ENCODE measurements around the gene NUDT5. TPM values are rescaled to one million over a fixed set of nuclear protein-coding genes. Genes with fewer than 3 reads are reported as not detected.

NUDT5 gene
- total and polyA plus RNA-seq, 2 of the 8 experiments (the other 6 are each of a cell fraction or from before 2014, with no cell fraction given): 130 to 134 TPM

DNA sequence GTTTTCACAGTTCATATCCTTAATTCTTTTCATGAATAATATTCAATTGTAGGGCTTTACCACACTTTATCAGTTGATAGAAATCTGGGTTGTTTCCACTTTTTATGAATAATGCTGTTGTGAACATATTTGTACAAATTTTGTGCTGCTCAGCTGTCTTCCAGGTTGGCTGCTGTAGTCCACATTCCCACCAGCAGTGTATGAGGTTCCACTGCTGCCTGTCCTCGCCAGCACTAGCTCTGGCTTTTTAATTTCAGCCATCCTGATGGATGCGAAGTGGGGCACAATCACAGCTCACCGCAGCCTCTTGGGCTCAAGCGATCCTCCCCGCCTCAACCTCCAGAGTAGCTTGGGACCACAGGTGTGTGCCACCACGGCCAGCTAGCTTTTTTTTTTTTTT, 32.8 kb downstream of the NUDT5 start:
- no peak overlapping the region for H3K23ac ChIP-seq (ENCODE audit: insufficient read length)
- no peaks in the 10 kb centered on the region for H3K23me2 ChIP-seq (ENCODE audit: low read depth, low read length)
- DNase-seq (ENCODE audit: low read depth in 1 of 2, low spot score in 2 of 2) (no peak), FAIRE-seq (no peak)
- no peak overlapping the region for H3K9ac ChIP-seq (replicated peaks in 1 of 4; ENCODE audit: extremely low read depth in 1 of 4, low read depth in 3 of 4, low read length in 3 of 4)
- no peaks in the 10 kb centered on the region for H3K79me2 ChIP-seq (ENCODE audit: control insufficient read depth in 1 of 2, insufficient read depth in 2 of 2, low read length in 2 of 2)
- no peaks in the 10 kb centered on the region for H4K20me1 ChIP-seq (replicated peaks in 1 of 2; ENCODE audit: control insufficient read depth in 1 of 2, insufficient read depth in 2 of 2, low read length in 2 of 2)
- H3K4me3 ChIP-seq (ENCODE audit: extremely low read depth in 1 of 4, insufficient read depth in 2 of 4, low read depth in 3 of 4, low read length in 4 of 4): no peak overlapping the region
- no peak overlapping the region for H2BK12ac ChIP-seq (ENCODE audit: low read depth, low read length)
- 100% methylated on average over 2 of the region's 6 CpGs; no CpG with 5 or more reads in 1 of the 2 experiments for WGBS, 2 experiments (ENCODE audit: extremely low coverage in 1 of 2, insufficient coverage in 1 of 2, insufficient read length in 1 of 2, insufficient replicate concordance in 2 of 2, low coverage in 1 of 2, low lambda C conversion rate in 2 of 2, missing lambda C conversion rate in 1 of 2)
- no peak overlapping the region for H4K91ac ChIP-seq (replicated peaks; ENCODE audit: insufficient read length, low read length)
- H3K4ac ChIP-seq (replicated peaks; ENCODE audit: insufficient read length, low read depth, low read length): no peak overlapping the region
- POLR2A ChIA-PET (ENCODE audit: partially characterized antibody): interaction anchor here (1.5 to 2.4 kb wide), 2 partner anchors 10 to 17 kb away, joined by 6 to 8 read pairs; no protein-coding TSS in a partner anchor
- CTCF ChIA-PET (ENCODE audit: partially characterized antibody): interaction anchor here (0.7 kb wide), 1 partner anchor 714 kb away, joined by 4 read pairs; no protein-coding TSS in a partner anchor
- H2BK20ac ChIP-seq (ENCODE audit: low read length): no peak overlapping the region
- TF ChIP-seq RFX5 (IDR thresholded peaks at IDR 0.05; ENCODE audit: borderline replicate concordance, low read depth, low read length): no peak
- no peak for TF ChIP-seq BACH1 (IDR thresholded peaks at IDR 0.05; ENCODE audit: low read length)
- TF ChIP-seq, protein P1, sequence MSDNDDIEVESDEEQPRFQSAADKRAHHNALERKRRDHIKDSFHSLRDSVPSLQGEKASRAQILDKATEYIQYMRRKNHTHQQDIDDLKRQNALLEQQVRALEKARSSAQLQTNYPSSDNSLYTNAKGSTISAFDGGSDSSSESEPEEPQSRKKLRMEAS (IDR thresholded peaks at IDR 0.05): no peak
- TF ChIP-seq BCL11A (IDR thresholded peaks at IDR 0.05; ENCODE audit: low read depth in 2 of 2, low read length in 2 of 2): no peak
- TF ChIP-seq, protein P2, sequence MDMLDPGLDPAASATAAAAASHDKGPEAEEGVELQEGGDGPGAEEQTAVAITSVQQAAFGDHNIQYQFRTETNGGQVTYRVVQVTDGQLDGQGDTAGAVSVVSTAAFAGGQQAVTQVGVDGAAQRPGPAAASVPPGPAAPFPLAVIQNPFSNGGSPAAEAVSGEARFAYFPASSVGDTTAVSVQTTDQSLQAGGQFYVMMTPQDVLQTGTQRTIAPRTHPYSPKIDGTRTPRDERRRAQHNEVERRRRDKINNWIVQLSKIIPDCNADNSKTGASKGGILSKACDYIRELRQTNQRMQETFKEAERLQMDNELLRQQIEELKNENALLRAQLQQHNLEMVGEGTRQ (IDR thresholded peaks at IDR 0.05; ENCODE audit: low read length): no peak
- no peak for TF ChIP-seq CHD1 (IDR thresholded peaks at IDR 0.05; ENCODE audit: low read depth, low read length)
- no peak for TF ChIP-seq RXRA (IDR thresholded peaks at IDR 0.05; ENCODE audit: insufficient read depth, low read depth, low read length)
- peaks cover 0 to 51% (median 14%) of the 10 kb centered on the region in 4 experiments; a peak in 5 of 8 replicates for H3K36me3 ChIP-seq (ENCODE audit: control insufficient read depth in 2 of 4, insufficient read depth in 4 of 4, low read length in 3 of 4)
- H2BK120ac ChIP-seq (replicated peaks; ENCODE audit: low read depth, low read length): no peak overlapping the region
- no peak overlapping the region for H3K18ac ChIP-seq (ENCODE audit: extremely low read depth, low read length)
- H3K27me3 ChIP-seq (replicated peaks in 1 of 4; ENCODE audit: control insufficient read depth in 3 of 4, extremely low read depth in 1 of 4, insufficient read depth in 3 of 4, low read length in 3 of 4): no peaks in the 10 kb centered on the region
- H2BK5ac ChIP-seq (ENCODE audit: low read depth, low read length): no peak overlapping the region
- H2AK5ac ChIP-seq (ENCODE audit: low read depth, low read length): no peak overlapping the region
- no peak overlapping the region for H3K14ac ChIP-seq (ENCODE audit: insufficient read length)
- H3K79me1 ChIP-seq (ENCODE audit: low read depth, low read length): no peaks in the 10 kb centered on the region
- H2BK15ac ChIP-seq (ENCODE audit: low read length): no peak overlapping the region
- no peak overlapping the region for H4K5ac ChIP-seq (ENCODE audit: insufficient read length, low read depth, low read length)
- H3K9me3 ChIP-seq (ENCODE audit: insufficient read depth in 2 of 2, low read depth in 1 of 2, low read length in 1 of 2): no peaks in the 10 kb centered on the region
- H3K4me1 ChIP-seq (replicated peaks in 1 of 4; ENCODE audit: control insufficient read depth in 3 of 4, insufficient read depth in 4 of 4, low read length in 3 of 4): no peaks in the 10 kb centered on the region
- H4K8ac ChIP-seq (ENCODE audit: extremely low read depth, insufficient read depth, low read length): no peak overlapping the region
- H2AFZ ChIP-seq (ENCODE audit: low read length): no peak overlapping the region
- H3K4me2 ChIP-seq (ENCODE audit: insufficient read depth in 1 of 2, low read depth in 2 of 2, low read length in 2 of 2): no peak overlapping the region
- H3K27ac ChIP-seq (ENCODE audit: low read depth, low read length): no peak overlapping the region
- H3K56ac ChIP-seq (replicated peaks; ENCODE audit: insufficient read length, low read depth, low read length): no peak overlapping the region

Data from H1 (cell line).